Measurements from ENCODE around the gene KIAA0319L. TPM values are rescaled to one million over a fixed set of nuclear protein-coding genes. Genes with fewer than 3 reads are reported as not detected.

KIAA0319L gene
- total and polyA plus RNA-seq, 4 donors: 27.0 to 107 (median 27.9) TPM

- Histone ChIP-seq H3K9me3 (ENCODE audit: control insufficient read depth in 4 of 4, low read length in 3 of 4) (no peaks in the 10 kb centered on the region), H3K36me3 (ENCODE audit: control insufficient read depth in 4 of 4, insufficient read depth in 3 of 4, low read depth in 1 of 4, low read length in 3 of 4) (peaks cover 1 to 18% (median 13%) of the 10 kb centered on the region in 4 donors), H3K4me1 (ENCODE audit: control insufficient read depth in 4 of 4, insufficient read depth in 4 of 4, low read length in 3 of 4) (peaks cover 0 to 9% (median 4%) of the 10 kb centered on the region in 4 donors), H3K9ac (ENCODE audit: low read depth in 1 of 2, low read length in 2 of 2) (no peak overlapping the region), H3K4me3 (ENCODE audit: low read depth in 1 of 3, low read length in 3 of 3) (no peak overlapping the region), H3K27ac (ENCODE audit: low read depth in 1 of 2, low read length in 2 of 2) (no peak overlapping the region), H3K27me3 (ENCODE audit: control insufficient read depth in 4 of 4, insufficient read depth in 4 of 4, low read length in 3 of 4) (no peaks in the 10 kb centered on the region)
- WGBS: 97% methylated on average over 1 of the region's 1 CpG
- TF ChIP-seq TAF1 (conservative IDR thresholded peaks at IDR 0.05) (no peak), YY1 (IDR thresholded peaks at IDR 0.05) (no peak), EGR1 (IDR thresholded peaks at IDR 0.05; ENCODE audit: low read depth in 2 of 2) (no peak), FOXA1 (IDR thresholded peaks at IDR 0.05) (no peak), CTCF (IDR thresholded peaks at IDR 0.05; ENCODE audit: low read depth, low read length, missing input control) (no peak), GABPA (IDR thresholded peaks at IDR 0.05 in 1 of 2, conservative IDR thresholded peaks at IDR 0.05 in 1 of 2) (no peak), FOXA2 (IDR thresholded peaks at IDR 0.05) (no peak), NR2F2 (IDR thresholded peaks at IDR 0.05) (no peak), HNF4G (IDR thresholded peaks at IDR 0.05) (no peak), RAD21 (IDR thresholded peaks at IDR 0.05) (no peak), SP1 (IDR thresholded peaks at IDR 0.05) (no peak), JUND (IDR thresholded peaks at IDR 0.05) (no peak), RXRA (IDR thresholded peaks at IDR 0.05) (no peak), HNF4A (conservative IDR thresholded peaks at IDR 0.05) (no peak)
- TF ChIP-seq, protein P1, sequence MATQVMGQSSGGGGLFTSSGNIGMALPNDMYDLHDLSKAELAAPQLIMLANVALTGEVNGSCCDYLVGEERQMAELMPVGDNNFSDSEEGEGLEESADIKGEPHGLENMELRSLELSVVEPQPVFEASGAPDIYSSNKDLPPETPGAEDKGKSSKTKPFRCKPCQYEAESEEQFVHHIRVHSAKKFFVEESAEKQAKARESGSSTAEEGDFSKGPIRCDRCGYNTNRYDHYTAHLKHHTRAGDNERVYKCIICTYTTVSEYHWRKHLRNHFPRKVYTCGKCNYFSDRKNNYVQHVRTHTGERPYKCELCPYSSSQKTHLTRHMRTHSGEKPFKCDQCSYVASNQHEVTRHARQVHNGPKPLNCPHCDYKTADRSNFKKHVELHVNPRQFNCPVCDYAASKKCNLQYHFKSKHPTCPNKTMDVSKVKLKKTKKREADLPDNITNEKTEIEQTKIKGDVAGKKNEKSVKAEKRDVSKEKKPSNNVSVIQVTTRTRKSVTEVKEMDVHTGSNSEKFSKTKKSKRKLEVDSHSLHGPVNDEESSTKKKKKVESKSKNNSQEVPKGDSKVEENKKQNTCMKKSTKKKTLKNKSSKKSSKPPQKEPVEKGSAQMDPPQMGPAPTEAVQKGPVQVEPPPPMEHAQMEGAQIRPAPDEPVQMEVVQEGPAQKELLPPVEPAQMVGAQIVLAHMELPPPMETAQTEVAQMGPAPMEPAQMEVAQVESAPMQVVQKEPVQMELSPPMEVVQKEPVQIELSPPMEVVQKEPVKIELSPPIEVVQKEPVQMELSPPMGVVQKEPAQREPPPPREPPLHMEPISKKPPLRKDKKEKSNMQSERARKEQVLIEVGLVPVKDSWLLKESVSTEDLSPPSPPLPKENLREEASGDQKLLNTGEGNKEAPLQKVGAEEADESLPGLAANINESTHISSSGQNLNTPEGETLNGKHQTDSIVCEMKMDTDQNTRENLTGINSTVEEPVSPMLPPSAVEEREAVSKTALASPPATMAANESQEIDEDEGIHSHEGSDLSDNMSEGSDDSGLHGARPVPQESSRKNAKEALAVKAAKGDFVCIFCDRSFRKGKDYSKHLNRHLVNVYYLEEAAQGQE (IDR thresholded peaks at IDR 0.05): no peak
- TF ChIP-seq, protein P2, sequence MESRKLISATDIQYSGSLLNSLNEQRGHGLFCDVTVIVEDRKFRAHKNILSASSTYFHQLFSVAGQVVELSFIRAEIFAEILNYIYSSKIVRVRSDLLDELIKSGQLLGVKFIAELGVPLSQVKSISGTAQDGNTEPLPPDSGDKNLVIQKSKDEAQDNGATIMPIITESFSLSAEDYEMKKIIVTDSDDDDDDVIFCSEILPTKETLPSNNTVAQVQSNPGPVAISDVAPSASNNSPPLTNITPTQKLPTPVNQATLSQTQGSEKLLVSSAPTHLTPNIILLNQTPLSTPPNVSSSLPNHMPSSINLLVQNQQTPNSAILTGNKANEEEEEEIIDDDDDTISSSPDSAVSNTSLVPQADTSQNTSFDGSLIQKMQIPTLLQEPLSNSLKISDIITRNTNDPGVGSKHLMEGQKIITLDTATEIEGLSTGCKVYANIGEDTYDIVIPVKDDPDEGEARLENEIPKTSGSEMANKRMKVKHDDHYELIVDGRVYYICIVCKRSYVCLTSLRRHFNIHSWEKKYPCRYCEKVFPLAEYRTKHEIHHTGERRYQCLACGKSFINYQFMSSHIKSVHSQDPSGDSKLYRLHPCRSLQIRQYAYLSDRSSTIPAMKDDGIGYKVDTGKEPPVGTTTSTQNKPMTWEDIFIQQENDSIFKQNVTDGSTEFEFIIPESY (IDR thresholded peaks at IDR 0.05): no peak
- TF ChIP-seq, protein P3, sequence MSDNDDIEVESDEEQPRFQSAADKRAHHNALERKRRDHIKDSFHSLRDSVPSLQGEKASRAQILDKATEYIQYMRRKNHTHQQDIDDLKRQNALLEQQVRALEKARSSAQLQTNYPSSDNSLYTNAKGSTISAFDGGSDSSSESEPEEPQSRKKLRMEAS (IDR thresholded peaks at IDR 0.05): no peak
- TF ChIP-seq, protein P4, sequence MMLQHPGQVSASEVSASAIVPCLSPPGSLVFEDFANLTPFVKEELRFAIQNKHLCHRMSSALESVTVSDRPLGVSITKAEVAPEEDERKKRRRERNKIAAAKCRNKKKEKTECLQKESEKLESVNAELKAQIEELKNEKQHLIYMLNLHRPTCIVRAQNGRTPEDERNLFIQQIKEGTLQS (IDR thresholded peaks at IDR 0.05): no peak
- no peak for DNase-seq (ENCODE audit: low spot score)
Measured at GRCh38 chr1:35546614-35547013, 10.6 kb downstream of the KIAA0319L start.

Measured in liver (tissue), 9 donors.